OCI-LY1 (cell line): ENCODE measurements around the gene ACOT9.

Experiments
- H2AFZ ChIP-seq: fragments of 200-600 bp; sonication (generic), shearing (Covaris generic); 2 replicates; pipeline ENCODE4 v1.6.0; 2014; ENCODE audit warnings: antibody characterized with exemption, mild to moderate bottlenecking, low read length
- H3F3A ChIP-seq: fragments of 200-600 bp; sonication (generic), shearing (Covaris generic); 2 replicates; pipeline ENCODE4 v1.6.0; 2014; ENCODE audit warnings: mild to moderate bottlenecking, antibody characterized with exemption, low read length, moderate library complexity; ENCODE audit not compliant: insufficient read depth
- H3K27ac ChIP-seq: fragments of 200-600 bp; sonication (generic); 2 replicates; pipeline ENCODE4 v1.5.1; 2014; ENCODE audit warnings: low read length, mixed run types, mild to moderate bottlenecking, low read depth; ENCODE audit not compliant: poor library complexity, severe bottlenecking
- H3K27me3 ChIP-seq: fragments of 200-600 bp; sonication (generic); 2 replicates; pipeline ENCODE4 v1.6.0; 2014; ENCODE audit warnings: antibody characterized with exemption, mild to moderate bottlenecking, low read length, moderate library complexity; ENCODE audit not compliant: insufficient read depth
- H3K36me3 ChIP-seq: fragments of 200-600 bp; sonication (generic); 2 replicates; pipeline ENCODE4 v1.6.1; 2014; ENCODE audit warnings: mild to moderate bottlenecking, antibody characterized with exemption, low read length, moderate library complexity, mixed read lengths; ENCODE audit not compliant: insufficient read depth
- H3K4me1 ChIP-seq: fragments of 200-600 bp; sonication (generic); 2 replicates; pipeline ENCODE4 v1.5.1; 2014; ENCODE audit warnings: mild to moderate bottlenecking, low read length, moderate library complexity; ENCODE audit not compliant: insufficient read depth, severe bottlenecking
- H3K4me2 ChIP-seq: fragments of 200-600 bp; sonication (generic), shearing (Covaris generic); 2 replicates; pipeline ENCODE4 v1.6.1; 2014; ENCODE audit warnings: low read length
- H3K4me3 ChIP-seq: fragments of 200-600 bp; sonication (generic); 2 replicates; pipeline ENCODE4 v1.5.1; 2014; ENCODE audit warnings: low read length, low read depth, mild to moderate bottlenecking, mixed read lengths; ENCODE audit not compliant: poor library complexity, severe bottlenecking
- H3K79me2 ChIP-seq: fragments of 200-600 bp; shearing (Covaris generic); 2 replicates; pipeline ENCODE4 v1.6.1; 2016; ENCODE audit warnings: mixed run types, low read length, mixed read lengths; ENCODE audit not compliant: insufficient read depth
- H3K9ac ChIP-seq: fragments of 200-600 bp; sonication (generic), shearing (Covaris generic); 2 replicates; pipeline ENCODE4 v1.6.1; 2014; ENCODE audit warnings: mild to moderate bottlenecking, low read length, mixed read lengths
- H3K9me2 ChIP-seq: fragments of 200-600 bp; sonication (generic), shearing (Covaris generic); 2 replicates; pipeline ENCODE4 v1.6.1; 2014; ENCODE audit warnings: low read depth, mild to moderate bottlenecking, low read length, mixed read lengths
- H3K9me3 ChIP-seq: fragments of 200-600 bp; shearing (Covaris generic); 2 replicates; pipeline ENCODE4 v1.6.1; 2014; ENCODE audit warnings: low read length, mixed read lengths
- H4K20me1 ChIP-seq: fragments of 200-600 bp; sonication (generic), shearing (Covaris generic); 2 replicates; pipeline ENCODE4 v1.6.0; 2016; ENCODE audit warnings: mild to moderate bottlenecking, low read length; ENCODE audit not compliant: insufficient read depth
- CTCF ChIP-seq: fragments of 200-600 bp; sonication (generic), shearing (Covaris generic); IDR thresholded peaks from 2 replicates; pipeline ENCODE4 v1.5.1; 2017; ENCODE audit warnings: mild to moderate bottlenecking, antibody characterized with exemption, low read length, moderate library complexity, mixed read lengths
- EZH2 ChIP-seq: fragments of 200-600 bp; sonication (generic), shearing (Covaris generic); IDR thresholded peaks from 2 replicates; pipeline ENCODE4 v1.8.0; 2017; ENCODE audit warnings: borderline replicate concordance, mixed run types, mild to moderate bottlenecking, antibody characterized with exemption, low read length, moderate library complexity, mixed read lengths

Gene ACOT9

GRCh38 chrX:23656684-23657083 is 86.4 kb downstream of the ACOT9 start:
- no peaks in the 10 kb centered on the region for H3K9me3 ChIP-seq
- TF ChIP-seq CTCF = no peak
- TF ChIP-seq EZH2 = no peak
- H3K4me3 ChIP-seq = no peak overlapping the region
- no peaks in the 10 kb centered on the region for H3F3A ChIP-seq
- H3K4me2 ChIP-seq = no peak overlapping the region
- H4K20me1 ChIP-seq = no peaks in the 10 kb centered on the region
- no peaks in the 10 kb centered on the region for H3K79me2 ChIP-seq
- H2AFZ ChIP-seq = no peak overlapping the region
- no peaks in the 10 kb centered on the region for H3K27me3 ChIP-seq
- H3K9ac ChIP-seq = no peak overlapping the region
- no peaks in the 10 kb centered on the region for H3K4me1 ChIP-seq
- H3K36me3 ChIP-seq = no peaks in the 10 kb centered on the region
- H3K27ac ChIP-seq = no peak overlapping the region
- H3K9me2 ChIP-seq = no peaks in the 10 kb centered on the region

GRCh38 chrX:23656091-23656490 is 87.0 kb downstream of the ACOT9 start:
- no peak overlapping the region for H3K27ac ChIP-seq

More at GRCh38 chrX:23656091-23656490, 87.0 kb downstream of the ACOT9 start:
- Histone ChIP-seq H4K20me1 (no peaks in the 10 kb centered on the region), H3K36me3 (no peaks in the 10 kb centered on the region), H3K4me3 (no peak overlapping the region), H3K9me3 (no peaks in the 10 kb centered on the region), H3K4me2 (no peak overlapping the region), H3K79me2 (no peaks in the 10 kb centered on the region), H2AFZ (no peak overlapping the region), H3K4me1 (no peaks in the 10 kb centered on the region), H3F3A (no peaks in the 10 kb centered on the region), H3K9me2 (no peaks in the 10 kb centered on the region), H3K27me3 (no peaks in the 10 kb centered on the region), H3K9ac (no peak overlapping the region)
- TF ChIP-seq EZH2 (no peak), CTCF (no peak)
